HL-60 (cell line): ENCODE data around the gene BTBD16.

Experiments used
- DNase-seq, 2 experiments: peaks; one replicate each; pipeline ENCODE4 v3.0.0-alpha.2; 2010 to 2020; ENCODE audit warnings: low read depth in 1 of 2, low spot score in 1 of 2
- H3K27ac ChIP-seq: fragments of 250-450 bp; sonication (Bioruptor Pico); replicated peaks from 2 replicates; pipeline ENCODE4 v1.5.1; 2020; ENCODE audit warnings: mild to moderate bottlenecking, moderate library complexity
- H3K27me3 ChIP-seq: fragments of 250-450 bp; sonication (Bioruptor Pico); 2 replicates; pipeline ENCODE4 v1.5.1; 2021; ENCODE audit warnings: mild to moderate bottlenecking, moderate library complexity; ENCODE audit not compliant: insufficient read depth, poor library complexity, severe bottlenecking
- H3K4me3 ChIP-seq: replicated peaks from 2 replicates; pipeline ENCODE4 v1.5.1; 2011; ENCODE audit warnings: mild to moderate bottlenecking, control low read depth, low read length; ENCODE audit not compliant: insufficient read depth
- GABPA ChIP-seq: IDR thresholded peaks from 2 replicates; pipeline ENCODE4 v1.6.1; 2012; ENCODE audit warnings: low read depth
- POLR2AphosphoS5 ChIP-seq: IDR thresholded peaks from 2 replicates; pipeline ENCODE4 v1.6.1; 2012; ENCODE audit warnings: low read depth
- REST ChIP-seq: IDR thresholded peaks from 2 replicates; pipeline ENCODE4 v1.6.1; 2012; ENCODE audit warnings: low read depth; ENCODE audit not compliant: insufficient replicate concordance
- SPI1 ChIP-seq: IDR thresholded peaks from 2 replicates; pipeline ENCODE4 v1.6.1; 2012; ENCODE audit warnings: low read depth, mild to moderate bottlenecking, borderline replicate concordance
- TF ChIP-seq, protein P1 (sequence below): IDR thresholded peaks from one replicate; pipeline ENCODE4 v1.5.1; 2011; ENCODE audit warnings: low read length, control low read depth, inconsistent platforms; ENCODE audit not compliant: insufficient read depth

BTBD16 gene

GRCh38 chr10:122341141-122341810 lies 70.2 kb downstream of the BTBD16 start:
- H3K27me3 ChIP-seq: no peaks in the 10 kb centered on the region
- no peak overlapping the region for H3K27ac ChIP-seq
- TF ChIP-seq GABPA (no peak), REST (no peak), SPI1 (no peak), POLR2AphosphoS5 (no peak)
- TF ChIP-seq, protein P1, sequence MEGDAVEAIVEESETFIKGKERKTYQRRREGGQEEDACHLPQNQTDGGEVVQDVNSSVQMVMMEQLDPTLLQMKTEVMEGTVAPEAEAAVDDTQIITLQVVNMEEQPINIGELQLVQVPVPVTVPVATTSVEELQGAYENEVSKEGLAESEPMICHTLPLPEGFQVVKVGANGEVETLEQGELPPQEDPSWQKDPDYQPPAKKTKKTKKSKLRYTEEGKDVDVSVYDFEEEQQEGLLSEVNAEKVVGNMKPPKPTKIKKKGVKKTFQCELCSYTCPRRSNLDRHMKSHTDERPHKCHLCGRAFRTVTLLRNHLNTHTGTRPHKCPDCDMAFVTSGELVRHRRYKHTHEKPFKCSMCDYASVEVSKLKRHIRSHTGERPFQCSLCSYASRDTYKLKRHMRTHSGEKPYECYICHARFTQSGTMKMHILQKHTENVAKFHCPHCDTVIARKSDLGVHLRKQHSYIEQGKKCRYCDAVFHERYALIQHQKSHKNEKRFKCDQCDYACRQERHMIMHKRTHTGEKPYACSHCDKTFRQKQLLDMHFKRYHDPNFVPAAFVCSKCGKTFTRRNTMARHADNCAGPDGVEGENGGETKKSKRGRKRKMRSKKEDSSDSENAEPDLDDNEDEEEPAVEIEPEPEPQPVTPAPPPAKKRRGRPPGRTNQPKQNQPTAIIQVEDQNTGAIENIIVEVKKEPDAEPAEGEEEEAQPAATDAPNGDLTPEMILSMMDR: no peak
- DNase-seq: peak in 1 of 2 experiments; percentile 6
- H3K4me3 ChIP-seq: no peak overlapping the region

GRCh38 chr10:122342293-122343134 lies 71.4 kb downstream of the BTBD16 start:
- no peaks in the 10 kb centered on the region for H3K27me3 ChIP-seq
- H3K27ac ChIP-seq: no peak overlapping the region
- TF ChIP-seq REST: no peak
- TF ChIP-seq, protein P1: peak; percentile 57
- no peak overlapping the region for H3K4me3 ChIP-seq
- peak in 1 of 2 experiments; percentile 39 for DNase-seq

DNA sequence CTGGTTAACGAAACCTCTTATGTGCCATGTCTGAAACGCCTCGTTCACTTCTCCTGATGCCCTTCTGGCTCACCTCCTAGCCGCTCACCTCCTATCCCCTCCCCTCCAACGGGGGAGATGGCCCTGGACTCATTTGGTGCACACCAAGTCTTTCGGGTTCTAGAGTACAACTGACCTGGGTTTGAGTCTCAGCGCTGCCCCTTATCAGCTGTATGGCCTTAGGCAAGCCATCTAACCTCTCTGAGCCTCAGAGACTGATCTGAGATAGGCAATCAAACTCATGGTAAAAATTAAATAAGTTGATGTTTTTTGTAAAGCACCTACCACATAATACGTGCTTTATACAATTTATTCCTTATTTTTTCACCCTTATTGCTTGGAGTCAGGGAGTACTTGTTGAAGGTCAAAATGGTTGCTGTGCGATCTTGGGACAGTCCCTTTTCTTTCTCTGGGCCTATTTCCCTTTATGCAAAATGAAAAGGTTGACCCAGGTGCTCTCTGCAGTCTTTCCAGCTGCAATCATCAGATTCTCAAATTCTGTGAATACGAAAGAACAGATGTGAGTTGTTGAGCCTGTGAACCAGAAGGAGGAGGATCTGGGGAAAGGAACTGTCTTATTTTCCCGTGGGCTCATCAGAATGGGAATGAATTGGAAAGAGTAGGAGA lies 72.2 kb downstream of the BTBD16 start:
- no peaks in the 10 kb centered on the region for H3K27me3 ChIP-seq
- TF ChIP-seq, protein P1: no peak
- TF ChIP-seq GABPA (no peak), REST (no peak), POLR2AphosphoS5 (no peak), SPI1 (no peak)
- DNase-seq: no peak
- H3K27ac ChIP-seq: no peak overlapping the region
- H3K4me3 ChIP-seq: no peak overlapping the region
